Astrocyte of the cerebellum (primary cell): ENCODE data around the gene ZFPM1.
A peak's percentile ranks its signal among the peaks of the same experiment; 100 is the strongest.

Experiments used
- DNase-seq: peaks from one replicate; pipeline ENCODE4 v3.0.0-alpha.2; 2011; ENCODE audit warnings: low read depth
- H3K4me3 ChIP-seq: 2 replicates; pipeline ENCODE4 v1.5.1; 2011; ENCODE audit warnings: mild to moderate bottlenecking, low read depth, low read length, moderate library complexity
- in situ Hi-C: cut with HindIII; loops from 2 replicates; pipeline ENCODE4 v1.10.0; 2017; ENCODE audit warnings: low sequenced_read_pairs
- TF ChIP-seq, protein P1 (sequence below): IDR thresholded peaks from 2 replicates; pipeline ENCODE4 v1.5.1; 2012; ENCODE audit warnings: low read length, low read depth, moderate library complexity, mild to moderate bottlenecking; ENCODE audit errors: missing control alignments

ZFPM1 gene

DNA sequence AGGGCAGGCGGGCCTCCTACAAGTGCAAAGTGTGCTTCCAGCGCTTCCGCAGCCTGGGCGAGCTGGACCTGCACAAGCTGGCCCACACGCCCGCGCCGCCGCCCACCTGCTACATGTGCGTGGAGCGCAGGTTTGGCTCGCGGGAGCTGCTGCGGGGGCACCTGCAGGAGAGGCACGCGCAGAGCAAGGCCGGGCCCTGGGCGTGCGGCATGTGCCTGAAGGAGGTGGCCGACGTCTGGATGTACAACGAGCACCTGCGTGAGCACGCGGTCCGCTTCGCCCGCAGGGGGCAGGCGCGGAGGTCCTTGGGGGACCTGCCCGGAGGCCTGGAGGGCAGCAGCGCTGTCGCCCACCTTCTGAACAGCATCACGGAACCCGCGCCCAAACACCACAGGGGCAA lies 16.3 kb upstream of the ZFPM1 start:
- TF ChIP-seq, protein P1, sequence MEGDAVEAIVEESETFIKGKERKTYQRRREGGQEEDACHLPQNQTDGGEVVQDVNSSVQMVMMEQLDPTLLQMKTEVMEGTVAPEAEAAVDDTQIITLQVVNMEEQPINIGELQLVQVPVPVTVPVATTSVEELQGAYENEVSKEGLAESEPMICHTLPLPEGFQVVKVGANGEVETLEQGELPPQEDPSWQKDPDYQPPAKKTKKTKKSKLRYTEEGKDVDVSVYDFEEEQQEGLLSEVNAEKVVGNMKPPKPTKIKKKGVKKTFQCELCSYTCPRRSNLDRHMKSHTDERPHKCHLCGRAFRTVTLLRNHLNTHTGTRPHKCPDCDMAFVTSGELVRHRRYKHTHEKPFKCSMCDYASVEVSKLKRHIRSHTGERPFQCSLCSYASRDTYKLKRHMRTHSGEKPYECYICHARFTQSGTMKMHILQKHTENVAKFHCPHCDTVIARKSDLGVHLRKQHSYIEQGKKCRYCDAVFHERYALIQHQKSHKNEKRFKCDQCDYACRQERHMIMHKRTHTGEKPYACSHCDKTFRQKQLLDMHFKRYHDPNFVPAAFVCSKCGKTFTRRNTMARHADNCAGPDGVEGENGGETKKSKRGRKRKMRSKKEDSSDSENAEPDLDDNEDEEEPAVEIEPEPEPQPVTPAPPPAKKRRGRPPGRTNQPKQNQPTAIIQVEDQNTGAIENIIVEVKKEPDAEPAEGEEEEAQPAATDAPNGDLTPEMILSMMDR: no peak
- no peak for DNase-seq
- no peak overlapping the region for H3K4me3 ChIP-seq
- in situ Hi-C loops: loop anchor here (5.0 kb wide), 1 partner anchor 479 kb away; no protein-coding TSS in a partner anchor

DNA sequence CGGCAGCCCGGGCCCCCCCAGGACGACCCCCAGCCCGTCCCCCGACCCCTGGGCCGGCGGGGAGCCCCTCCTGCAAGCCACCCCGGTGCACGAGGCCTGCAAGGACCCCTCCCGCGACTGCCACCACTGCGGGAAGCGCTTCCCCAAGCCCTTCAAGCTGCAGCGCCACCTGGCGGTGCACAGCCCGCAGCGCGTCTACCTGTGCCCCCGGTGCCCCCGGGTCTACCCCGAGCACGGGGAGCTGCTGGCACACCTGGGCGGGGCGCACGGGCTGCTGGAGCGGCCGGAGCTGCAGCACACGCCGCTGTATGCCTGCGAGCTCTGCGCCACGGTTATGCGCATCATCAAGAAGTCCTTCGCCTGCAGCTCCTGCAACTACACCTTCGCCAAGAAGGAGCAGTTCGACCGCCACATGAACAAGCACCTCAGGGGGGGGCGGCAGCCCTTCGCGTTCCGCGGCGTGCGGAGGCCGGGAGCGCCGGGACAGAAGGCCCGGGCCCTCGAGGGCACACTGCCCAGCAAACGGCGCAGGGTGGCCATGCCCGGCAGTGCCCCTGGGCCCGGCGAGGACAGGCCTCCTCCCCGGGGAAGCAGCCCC lies 15.6 kb upstream of the ZFPM1 start:
- in situ Hi-C loops: loop anchor here (5.0 kb wide), 1 partner anchor 480 kb away; no protein-coding TSS in a partner anchor
- H3K4me3 ChIP-seq: no peak overlapping the region
- TF ChIP-seq, protein P1: peak; percentile 85
- DNase-seq: no peak

DNA sequence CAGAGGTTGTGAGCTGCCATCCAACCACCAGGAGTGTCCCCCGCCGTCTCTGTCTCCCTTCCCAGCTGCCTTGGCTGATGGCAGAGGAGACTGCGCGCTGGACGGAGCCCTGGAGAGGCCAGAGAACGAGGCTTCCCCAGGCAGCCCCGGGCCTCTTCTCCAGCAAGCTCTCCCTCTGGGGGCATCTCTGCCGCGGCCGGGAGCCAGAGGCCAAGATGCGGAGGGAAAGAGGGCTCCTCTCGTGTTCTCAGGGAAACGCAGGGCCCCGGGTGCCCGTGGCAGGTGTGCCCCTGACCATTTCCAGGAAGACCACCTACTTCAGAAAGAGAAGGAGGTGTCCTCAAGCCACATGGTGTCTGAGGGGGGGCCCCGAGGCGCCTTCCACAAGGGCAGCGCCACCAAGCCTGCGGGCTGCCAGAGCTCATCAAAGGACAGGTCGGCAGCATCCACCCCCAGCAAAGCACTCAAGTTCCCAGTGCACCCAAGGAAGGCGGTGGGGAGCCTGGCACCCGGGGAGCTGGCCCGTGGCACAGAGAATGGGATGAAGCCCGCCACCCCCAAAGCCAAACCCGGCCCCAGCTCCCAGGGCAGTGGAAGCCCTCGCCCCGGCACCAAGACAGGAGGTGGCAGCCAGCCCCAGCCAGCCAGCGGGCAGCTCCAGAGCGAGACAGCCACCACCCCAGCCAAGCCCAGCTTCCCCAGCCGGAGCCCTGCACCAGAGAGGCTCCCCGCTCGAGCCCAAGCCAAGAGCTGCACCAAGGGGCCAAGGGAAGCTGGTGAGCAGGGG lies 14.8 kb upstream of the ZFPM1 start:
- in situ Hi-C loops: loop anchor here (5.0 kb wide), 1 partner anchor 481 kb away; no protein-coding TSS in a partner anchor
- DNase-seq: no peak
- TF ChIP-seq, protein P1: no peak
- no peak overlapping the region for H3K4me3 ChIP-seq

DNA sequence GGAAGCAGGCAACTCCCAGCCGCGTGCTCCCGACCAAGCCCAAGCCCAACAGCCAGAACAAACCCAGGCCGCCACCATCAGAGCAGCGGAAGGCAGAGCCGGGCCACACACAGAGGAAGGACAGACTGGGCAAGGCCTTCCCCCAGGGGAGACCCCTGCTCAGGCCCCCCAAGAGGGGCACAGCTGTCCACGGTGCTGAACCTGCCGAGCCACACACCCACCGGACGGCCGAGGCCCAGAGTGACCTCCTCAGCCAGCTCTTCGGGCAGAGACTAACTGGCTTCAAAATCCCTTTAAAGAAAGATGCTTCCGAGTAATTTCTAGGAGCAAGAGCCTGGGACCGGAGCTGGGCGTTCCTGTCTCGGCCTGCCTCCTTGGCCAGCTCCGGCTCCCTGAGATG lies 14.1 kb upstream of the ZFPM1 start:
- H3K4me3 ChIP-seq: no peak overlapping the region
- TF ChIP-seq, protein P1: no peak
- in situ Hi-C loops: loop anchor here (5.0 kb wide), 1 partner anchor 482 kb away; no protein-coding TSS in a partner anchor
- no peak for DNase-seq

DNA sequence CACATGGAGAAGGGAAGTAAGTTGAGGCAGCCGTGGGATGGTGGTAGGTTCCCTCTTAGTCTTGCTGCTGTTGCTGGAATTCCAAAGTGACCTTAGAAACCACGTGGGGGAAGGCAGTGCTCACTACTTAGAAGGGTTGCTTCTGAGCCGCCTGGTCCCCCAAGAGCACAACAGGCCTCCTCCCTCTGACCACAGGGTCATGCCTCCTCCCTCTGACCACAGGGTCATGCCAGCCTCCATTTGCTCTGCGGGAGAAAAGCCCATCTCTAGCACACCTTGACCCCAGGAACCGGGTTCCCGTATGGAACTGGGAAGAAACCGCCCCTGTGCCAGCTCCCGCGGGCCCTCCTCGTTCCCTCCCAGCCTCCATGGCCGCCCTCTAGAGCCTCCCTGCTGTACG lies 13.4 kb upstream of the ZFPM1 start:
- no peak overlapping the region for H3K4me3 ChIP-seq
- DNase-seq: no peak
- in situ Hi-C loops: loop anchor here (5.0 kb wide), 1 partner anchor 482 kb away; no protein-coding TSS in a partner anchor
- TF ChIP-seq, protein P1: no peak

DNA sequence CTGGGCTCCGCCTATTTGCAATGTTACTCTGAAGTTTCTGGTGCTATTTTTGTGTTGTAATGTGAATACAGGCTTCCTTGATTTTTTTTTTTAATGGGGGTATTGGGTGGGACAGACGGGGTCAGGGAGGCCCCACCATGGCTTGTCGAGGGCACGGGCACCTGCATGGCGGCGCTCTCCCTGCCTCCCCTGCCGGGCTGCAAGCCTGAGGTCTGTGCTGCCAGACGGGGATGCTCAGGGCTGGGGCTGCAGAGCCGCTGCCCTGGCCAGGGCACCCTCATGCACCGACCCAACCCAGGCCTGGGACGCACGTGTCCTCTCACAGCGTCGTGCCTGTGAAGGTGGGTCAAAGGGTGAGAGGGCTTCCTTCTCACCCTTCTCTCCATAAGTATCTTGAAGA lies 13.0 kb upstream of the ZFPM1 start:
- in situ Hi-C loops: no loop called here

More for the DNA sequence above, 13.0 kb upstream of the ZFPM1 start:
- TF ChIP-seq, protein P1: no peak
- DNase-seq: no peak
- no peak overlapping the region for H3K4me3 ChIP-seq
